ENCODE data around the gene NDUFAF2. TPM values are rescaled to one million over a fixed set of nuclear protein-coding genes. Genes with fewer than 3 reads are reported as not detected.

NDUFAF2 gene, protein sequence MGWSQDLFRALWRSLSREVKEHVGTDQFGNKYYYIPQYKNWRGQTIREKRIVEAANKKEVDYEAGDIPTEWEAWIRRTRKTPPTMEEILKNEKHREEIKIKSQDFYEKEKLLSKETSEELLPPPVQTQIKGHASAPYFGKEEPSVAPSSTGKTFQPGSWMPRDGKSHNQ
- total RNA-seq (2022) (57.9 and 60.8 TPM in 2 replicates), Bru-seq, nascent RNA (percentile 78 among the genes with signal in this experiment), BruChase-seq, experiment 1, labeled RNA remaining after a 2-hour chase (percentile 66 among the genes with signal in this experiment), BruChase-seq, experiment 2, labeled RNA remaining after a 6-hour chase (percentile 57 among the genes with signal in this experiment)
- long read RNA-seq, transcript NDUFAF2-201 (4 exons, 719 nt): major isoform, 60 of 81 reads
- long read RNA-seq, partial matches to known transcripts: 1 of 81 reads
- long read RNA-seq, other reads (novel, unspliced or antisense): 17 of 81 reads

DNA sequence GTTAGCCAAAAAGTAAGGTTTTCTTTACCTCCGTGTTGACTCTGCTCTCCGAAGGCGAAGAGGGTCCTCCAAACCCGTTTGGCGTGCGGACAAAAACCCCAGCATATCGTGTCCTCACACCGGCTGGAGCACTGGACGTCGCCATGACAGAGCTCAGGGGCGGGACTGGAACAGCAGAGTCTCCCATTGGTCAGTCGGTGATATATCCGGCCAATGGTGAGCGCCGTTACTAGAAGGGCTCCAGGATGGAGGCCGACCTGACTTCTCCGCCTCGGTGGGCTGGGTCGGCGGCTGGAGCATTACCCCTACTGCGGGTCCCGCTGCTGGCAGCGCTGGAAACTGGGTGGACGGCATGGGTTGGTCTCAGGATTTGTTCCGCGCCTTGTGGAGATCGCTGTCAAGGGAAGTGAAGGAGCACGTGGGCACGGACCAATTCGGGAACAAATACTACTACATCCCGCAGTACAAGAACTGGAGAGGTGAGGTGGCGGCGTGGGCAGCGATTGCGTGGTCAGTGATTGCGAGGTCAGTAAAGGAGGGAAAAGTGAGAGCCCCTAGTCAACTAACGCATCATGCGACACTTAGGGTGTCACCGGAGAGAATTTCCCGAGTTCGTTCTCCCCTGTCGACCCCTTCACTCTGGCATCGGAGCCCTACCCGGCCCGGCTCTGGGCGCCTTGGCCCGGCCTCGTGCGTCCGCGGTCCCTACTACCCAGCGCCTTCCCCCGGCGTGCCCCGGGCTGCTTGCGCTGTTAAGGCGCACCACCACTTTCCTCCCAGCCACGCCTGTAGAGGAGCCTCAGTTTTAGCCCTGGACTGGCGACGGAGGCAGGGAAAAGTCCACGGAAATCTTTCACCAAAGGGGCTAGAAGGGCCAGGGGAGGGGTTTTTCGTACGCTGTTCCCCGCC lies at the start of gene NDUFAF2, which contains the start of gene ERCC8:
Gene NDUFAF2, plus strand, starts transcription at position 302 of the 909 bp plus-strand sequence. Its CDS starts 51 bp downstream, at position 353.
Gene ERCC8, minus strand, starts transcription at position 167 of the 909 bp plus-strand sequence. Its CDS starts 62 bp downstream, at position 105.
- H3K9me3 Mint-ChIP-seq (ENCODE audit: unreplicated experiment): no peaks in the 10 kb centered on the region
- H3K4me3 ChIP-seq (ENCODE audit: low read depth, low read length): peak within 1 kb of the TSS; percentile 42
- no peaks in the 10 kb centered on the region for H3K4me1 Mint-ChIP-seq (ENCODE audit: low read depth, unreplicated experiment)
- CTCF ChIA-PET: interaction anchor here (0.7 to 1.6 kb wide), 3 partner anchors 101 to 256 kb away, joined by 3 to 7 read pairs (median 4); partner anchors contain the start of genes DEPDC1B and ELOVL7
- POLR2A ChIA-PET: interaction anchor here (0.6 to 2.2 kb wide), 8 partner anchors 92 to 386 kb away, joined by 3 to 14 read pairs (median 4); partner anchors contain the start of genes DEPDC1B and ELOVL7
- intact Hi-C loops (cut with micrococcal nuclease; ENCODE audit: unreplicated experiment): loop anchor here (5.0 to 10.0 kb wide), 4 partner anchors 103 to 273 kb away; partner anchors contain the start of genes ELOVL7 and SMIM15
- H3K27ac Mint-ChIP-seq (ENCODE audit: unreplicated experiment): no peak within 1 kb of the TSS
- no TSS peak for BruUV-seq (replicated peaks)
- DNase-seq: peak; percentile 93 to 94
- no peaks in the 10 kb centered on the region for H3K27me3 ChIP-seq (replicated peaks; ENCODE audit: control insufficient read depth, insufficient read depth, low read length)
- H3K36me3 Mint-ChIP-seq (ENCODE audit: insufficient read depth, unreplicated experiment): no peaks in the 10 kb centered on the region
- peaks cover 6% of the 10 kb centered on the region; the same call in 1 of the 2 replicates for H3K4me1 ChIP-seq
- H3K4me3 Mint-ChIP-seq (ENCODE audit: unreplicated experiment): no peak within 1 kb of the TSS
- no peak for TF ChIP-seq CTCF (IDR thresholded peaks at IDR 0.05; ENCODE audit: insufficient read depth in 1 of 2, low read depth in 1 of 2, low read length in 1 of 2, severe bottlenecking in 1 of 2, unreplicated experiment in 1 of 2)
- H3K36me3 ChIP-seq (ENCODE audit: control insufficient read depth, insufficient read depth, low read length): 0 out of 2 replicates have a peak, but pooled peaks cover under 1% of the 10 kb centered on the region
- H3K27me3 Mint-ChIP-seq (ENCODE audit: insufficient read depth, unreplicated experiment): no peaks in the 10 kb centered on the region
- H3K9me3 ChIP-seq: no peaks in the 10 kb centered on the region

GRCh38 chr5:60896991-60897390 lies 48.0 kb upstream of the NDUFAF2 start:
- Histone ChIP-seq H3K9me3 (no peaks in the 10 kb centered on the region), H3K27me3 (replicated peaks; ENCODE audit: control insufficient read depth, insufficient read depth, low read length) (no peaks in the 10 kb centered on the region), H3K4me1 (no peaks in the 10 kb centered on the region), H3K36me3 (ENCODE audit: control insufficient read depth, insufficient read depth, low read length) (no peaks in the 10 kb centered on the region; the same call in 1 of the 2 replicates), H3K4me3 (ENCODE audit: low read depth, low read length) (no peak overlapping the region)
- no peak for DNase-seq
- H3K27ac Mint-ChIP-seq (ENCODE audit: unreplicated experiment): no peak overlapping the region
- H3K4me1 Mint-ChIP-seq (ENCODE audit: low read depth, unreplicated experiment): no peaks in the 10 kb centered on the region
- POLR2A ChIA-PET: no interaction called here
- H3K9me3 Mint-ChIP-seq (ENCODE audit: unreplicated experiment): no peaks in the 10 kb centered on the region
- no peaks in the 10 kb centered on the region for H3K27me3 Mint-ChIP-seq (ENCODE audit: insufficient read depth, unreplicated experiment)
- H3K4me3 Mint-ChIP-seq (ENCODE audit: unreplicated experiment): no peak overlapping the region
- peaks cover 26% of the 10 kb centered on the region for H3K36me3 Mint-ChIP-seq (ENCODE audit: insufficient read depth, unreplicated experiment)
- intact Hi-C loops (cut with micrococcal nuclease; ENCODE audit: unreplicated experiment): loop anchor here (10.0 kb wide), 1 partner anchor 52 kb away; the partner anchor contains the start of gene ELOVL7
- CTCF ChIA-PET: no interaction called here
- no peak for TF ChIP-seq CTCF (IDR thresholded peaks at IDR 0.05; ENCODE audit: insufficient read depth in 1 of 2, low read depth in 1 of 2, low read length in 1 of 2, severe bottlenecking in 1 of 2, unreplicated experiment in 1 of 2)
- BruUV-seq (replicated peaks): no TSS peak

DNA sequence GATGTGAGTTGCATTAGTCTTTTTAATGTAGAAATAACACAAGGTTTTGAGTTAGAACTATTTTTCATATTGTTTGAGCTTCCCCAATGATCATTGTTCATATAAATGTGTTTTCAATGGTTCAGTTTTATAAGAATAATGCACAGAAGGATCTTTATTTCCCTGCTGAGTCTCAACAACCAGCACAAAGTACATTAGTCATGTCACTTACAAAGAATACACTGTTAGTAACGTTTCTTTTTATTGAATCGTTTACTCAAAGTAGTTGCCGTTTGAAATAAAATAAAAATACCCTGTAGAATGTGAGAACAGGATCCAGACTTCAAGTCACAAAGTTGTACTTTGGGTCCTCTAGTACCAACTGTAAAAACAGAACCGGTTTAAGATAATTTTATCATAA lies 41.6 kb upstream of the NDUFAF2 start:
- BruUV-seq (replicated peaks): no TSS peak
- no peaks in the 10 kb centered on the region for H3K4me1 Mint-ChIP-seq (ENCODE audit: low read depth, unreplicated experiment)
- H3K36me3 ChIP-seq (ENCODE audit: control insufficient read depth, insufficient read depth, low read length): no peaks in the 10 kb centered on the region
- POLR2A ChIA-PET: no interaction called here
- CTCF ChIA-PET: no interaction called here
- no peaks in the 10 kb centered on the region for H3K27me3 Mint-ChIP-seq (ENCODE audit: insufficient read depth, unreplicated experiment)
- H3K27ac Mint-ChIP-seq (ENCODE audit: unreplicated experiment): no peak overlapping the region
- H3K4me3 Mint-ChIP-seq (ENCODE audit: unreplicated experiment): no peak overlapping the region
- H3K9me3 Mint-ChIP-seq (ENCODE audit: unreplicated experiment): no peaks in the 10 kb centered on the region
- TF ChIP-seq CTCF (IDR thresholded peaks at IDR 0.05; ENCODE audit: insufficient read depth in 1 of 2, low read depth in 1 of 2, low read length in 1 of 2, severe bottlenecking in 1 of 2, unreplicated experiment in 1 of 2): no peak
- H3K9me3 ChIP-seq: no peaks in the 10 kb centered on the region
- intact Hi-C loops (cut with micrococcal nuclease; ENCODE audit: unreplicated experiment): no loop called here
- DNase-seq: no peak
- H3K36me3 Mint-ChIP-seq (ENCODE audit: insufficient read depth, unreplicated experiment): peaks cover 5% of the 10 kb centered on the region
- H3K4me3 ChIP-seq (ENCODE audit: low read depth, low read length): no peak overlapping the region
- no peaks in the 10 kb centered on the region for H3K27me3 ChIP-seq (replicated peaks; ENCODE audit: control insufficient read depth, insufficient read depth, low read length)
- no peaks in the 10 kb centered on the region for H3K4me1 ChIP-seq

Measured in Caco-2 (cell line).